Measurements from ENCODE around the gene LDB2. TPM values are rescaled to one million over a fixed set of nuclear protein-coding genes. Genes with fewer than 3 reads are reported as not detected.
A peak's percentile ranks its signal among the peaks of the same experiment; 100 is the strongest.
"Not testable (repeated sequence)": the region's sequence is repeated elsewhere in the genome, so short reads cannot be mapped to it uniquely, and the experiment has no call there.

Gene LDB2
- total RNA-seq, 1 experiment from 2014 or later, result 94.0 TPM

- no peaks in the 10 kb centered on the region for H3K36me3 ChIP-seq (replicated peaks; ENCODE audit: control insufficient read depth, insufficient read depth, low read length)
- no peak overlapping the region for H3K4me3 ChIP-seq (ENCODE audit: insufficient read depth, low read depth, low read length)
- H3K27me3 ChIP-seq (ENCODE audit: control insufficient read depth, insufficient read depth, low read length), result no peaks in the 10 kb centered on the region
- no peak for DNase-seq
Measured at GRCh38 chr4:16524911-16525554, 373.4 kb downstream of the LDB2 start.

GRCh38 chr4:16524406-16524805 is 374.0 kb downstream of the LDB2 start:
- no peaks in the 10 kb centered on the region for H3K27me3 ChIP-seq (ENCODE audit: control insufficient read depth, insufficient read depth, low read length)
- no peak overlapping the region for H3K4me3 ChIP-seq (ENCODE audit: insufficient read depth, low read depth, low read length)
- H3K36me3 ChIP-seq (replicated peaks; ENCODE audit: control insufficient read depth, insufficient read depth, low read length), result no peaks in the 10 kb centered on the region
- peak; percentile 10 for DNase-seq

- not testable (repeated sequence) for H3K4me3 ChIP-seq (ENCODE audit: insufficient read depth, low read depth, low read length); H3K36me3 ChIP-seq (replicated peaks; ENCODE audit: control insufficient read depth, insufficient read depth, low read length); H3K27me3 ChIP-seq (ENCODE audit: control insufficient read depth, insufficient read depth, low read length); DNase-seq
Measured at GRCh38 chr4:16523526-16523925, 374.9 kb downstream of the LDB2 start.

GRCh38 chr4:16521156-16521915 is 377.1 kb downstream of the LDB2 start:
- DNase-seq, result no peak
- no peak overlapping the region for H3K4me3 ChIP-seq (ENCODE audit: insufficient read depth, low read depth, low read length)
- H3K36me3 ChIP-seq (replicated peaks; ENCODE audit: control insufficient read depth, insufficient read depth, low read length), result no peaks in the 10 kb centered on the region
- H3K27me3 ChIP-seq (ENCODE audit: control insufficient read depth, insufficient read depth, low read length), result no peaks in the 10 kb centered on the region

GRCh38 chr4:16516796-16517439 is 381.5 kb downstream of the LDB2 start:
- no peaks in the 10 kb centered on the region for H3K36me3 ChIP-seq (replicated peaks; ENCODE audit: control insufficient read depth, insufficient read depth, low read length)
- no peak overlapping the region for H3K4me3 ChIP-seq (ENCODE audit: insufficient read depth, low read depth, low read length)
- H3K27me3 ChIP-seq (ENCODE audit: control insufficient read depth, insufficient read depth, low read length), result no peaks in the 10 kb centered on the region
- peak; percentile 18 for DNase-seq

- Histone ChIP-seq H3K27me3 (ENCODE audit: control insufficient read depth, insufficient read depth, low read length) (no peaks in the 10 kb centered on the region), H3K4me3 (ENCODE audit: insufficient read depth, low read depth, low read length) (no peak overlapping the region)
Measured at GRCh38 chr4:16513876-16514275, 384.6 kb downstream of the LDB2 start.

GRCh38 chr4:16508968-16509367 is 389.5 kb downstream of the LDB2 start:
- Histone ChIP-seq H3K4me3 (ENCODE audit: insufficient read depth, low read depth, low read length) (no peak overlapping the region), H3K27me3 (ENCODE audit: control insufficient read depth, insufficient read depth, low read length) (no peaks in the 10 kb centered on the region), H3K36me3 (replicated peaks; ENCODE audit: control insufficient read depth, insufficient read depth, low read length) (peaks cover 2% of the 10 kb centered on the region; the same call in 1 of the 2 replicates)
- DNase-seq, result no peak

More at GRCh38 chr4:16513876-16514275, 384.6 kb downstream of the LDB2 start:
- no peaks in the 10 kb centered on the region for H3K36me3 ChIP-seq (replicated peaks; ENCODE audit: control insufficient read depth, insufficient read depth, low read length)
- DNase-seq, result no peak

GRCh38 chr4:16505726-16506125 is 392.7 kb downstream of the LDB2 start:
- peak; percentile 46 for DNase-seq
- peaks cover 2% of the 10 kb centered on the region; the same call in 1 of the 2 replicates for H3K36me3 ChIP-seq (replicated peaks; ENCODE audit: control insufficient read depth, insufficient read depth, low read length)
- no peak overlapping the region for H3K4me3 ChIP-seq (ENCODE audit: insufficient read depth, low read depth, low read length)
- H3K27me3 ChIP-seq (ENCODE audit: control insufficient read depth, insufficient read depth, low read length), result no peaks in the 10 kb centered on the region

GRCh38 chr4:16505267-16505666 is 393.2 kb downstream of the LDB2 start:
- Histone ChIP-seq H3K27me3 (ENCODE audit: control insufficient read depth, insufficient read depth, low read length) (no peaks in the 10 kb centered on the region), H3K36me3 (replicated peaks; ENCODE audit: control insufficient read depth, insufficient read depth, low read length) (peaks cover 2% of the 10 kb centered on the region; the same call in 1 of the 2 replicates), H3K4me3 (ENCODE audit: insufficient read depth, low read depth, low read length) (no peak overlapping the region)
- DNase-seq, result no peak

- no peaks in the 10 kb centered on the region for H3K27me3 ChIP-seq (ENCODE audit: control insufficient read depth, insufficient read depth, low read length)
- H3K4me3 ChIP-seq (ENCODE audit: insufficient read depth, low read depth, low read length), result no peak overlapping the region
- H3K36me3 ChIP-seq (replicated peaks; ENCODE audit: control insufficient read depth, insufficient read depth, low read length), result peaks cover 2% of the 10 kb centered on the region; the same call in 1 of the 2 replicates
- no peak for DNase-seq
Measured at GRCh38 chr4:16503421-16504100, 394.9 kb downstream of the LDB2 start.

GRCh38 chr4:16498978-16499377 is 399.5 kb downstream of the LDB2 start:
- no peaks in the 10 kb centered on the region for H3K36me3 ChIP-seq (replicated peaks; ENCODE audit: control insufficient read depth, insufficient read depth, low read length)
- H3K4me3 ChIP-seq (ENCODE audit: insufficient read depth, low read depth, low read length), result no peak overlapping the region
- no peaks in the 10 kb centered on the region for H3K27me3 ChIP-seq (ENCODE audit: control insufficient read depth, insufficient read depth, low read length)
- DNase-seq, result no peak

- no peak overlapping the region for H3K4me3 ChIP-seq (ENCODE audit: insufficient read depth, low read depth, low read length)
- no peaks in the 10 kb centered on the region for H3K36me3 ChIP-seq (replicated peaks; ENCODE audit: control insufficient read depth, insufficient read depth, low read length)
- H3K27me3 ChIP-seq (ENCODE audit: control insufficient read depth, insufficient read depth, low read length), result no peaks in the 10 kb centered on the region
- no peak for DNase-seq
Measured at GRCh38 chr4:16496501-16496900, 401.9 kb downstream of the LDB2 start.

- Histone ChIP-seq H3K4me3 (ENCODE audit: insufficient read depth, low read depth, low read length) (no peak overlapping the region), H3K27me3 (ENCODE audit: control insufficient read depth, insufficient read depth, low read length) (no peaks in the 10 kb centered on the region), H3K36me3 (replicated peaks; ENCODE audit: control insufficient read depth, insufficient read depth, low read length) (no peaks in the 10 kb centered on the region)
- DNase-seq, result no peak
Measured at GRCh38 chr4:16492872-16493271, 405.6 kb downstream of the LDB2 start.

GRCh38 chr4:16489226-16489625 is 409.2 kb downstream of the LDB2 start:
- Histone ChIP-seq H3K4me3 (ENCODE audit: insufficient read depth, low read depth, low read length) (no peak overlapping the region), H3K36me3 (replicated peaks; ENCODE audit: control insufficient read depth, insufficient read depth, low read length) (no peaks in the 10 kb centered on the region), H3K27me3 (ENCODE audit: control insufficient read depth, insufficient read depth, low read length) (no peaks in the 10 kb centered on the region)
- no peak for DNase-seq
